PFSK-1 (cell line): ENCODE measurements around the gene PXN.

Experiments used
- FOXP2 ChIP-seq: optimal IDR thresholded peaks from 2 replicates; pipeline ENCODE3; 2011; ENCODE audit warnings: borderline replicate concordance, control low read depth, inconsistent platforms; ENCODE audit not compliant: insufficient read depth; ENCODE audit errors: extremely low read length, extremely low read depth
- POLR2AphosphoS5 ChIP-seq: IDR thresholded peaks from 2 replicates; pipeline ENCODE4 v1.6.1; 2012; ENCODE audit warnings: low read depth, mild to moderate bottlenecking, control low read depth, low read length, moderate library complexity
- REST ChIP-seq, 2 experiments: IDR thresholded peaks; 2 replicates each; pipeline versions ENCODE4 v1.6.1 to v1.8.0; 2011 to 2012; ENCODE audit warnings: low read depth in 2 of 2, low read length in 2 of 2, control low read depth in 1 of 2, inconsistent platforms in 1 of 2, mild to moderate bottlenecking in 1 of 2, moderate library complexity in 1 of 2; ENCODE audit not compliant: insufficient read depth in 1 of 2
- SIN3A ChIP-seq: IDR thresholded peaks from 2 replicates; pipeline ENCODE4 v1.6.1; 2012; ENCODE audit warnings: mild to moderate bottlenecking, low read length, moderate library complexity, borderline replicate concordance; ENCODE audit not compliant: insufficient read depth
- TAF1 ChIP-seq: IDR thresholded peaks from 2 replicates; pipeline ENCODE4 v1.6.1; 2012; ENCODE audit warnings: low read length, control low read depth, borderline replicate concordance; ENCODE audit not compliant: insufficient read depth

Gene PXN

GRCh38 chr12:120242275-120242799 lies 23.2 kb downstream of the PXN start:
- TF ChIP-seq REST (IDR thresholded peaks at IDR 0.05; ENCODE audit: insufficient read depth in 1 of 2, low read depth in 2 of 2, low read length in 2 of 2) (no peak), TAF1 (no peak), SIN3A (no peak), POLR2AphosphoS5 (no peak), FOXP2 (no peak)

- TF ChIP-seq FOXP2 (no peak), SIN3A (no peak), POLR2AphosphoS5 (no peak), TAF1 (no peak), REST (IDR thresholded peaks at IDR 0.05; ENCODE audit: insufficient read depth in 1 of 2, low read depth in 2 of 2, low read length in 2 of 2) (no peak)
Measured at GRCh38 chr12:120241561-120242274, 23.8 kb downstream of the PXN start.

DNA sequence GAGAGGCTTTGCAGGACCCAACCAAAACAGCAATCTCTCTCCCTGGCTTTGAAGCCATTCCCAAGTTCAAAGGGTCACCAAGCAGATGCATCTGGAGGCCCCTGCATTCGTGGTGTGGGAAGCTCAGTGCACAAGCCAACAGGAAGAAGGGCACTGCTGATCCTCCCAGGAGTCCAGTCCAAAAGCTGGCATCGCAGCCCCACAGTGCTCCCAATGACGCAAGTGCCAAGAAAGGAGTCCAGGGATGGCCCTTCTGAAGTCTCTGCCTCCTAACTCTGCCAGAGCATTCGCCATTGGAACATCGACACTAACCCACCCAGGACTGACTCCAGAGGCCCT lies 25.1 kb downstream of the PXN start:
- no peak for TF ChIP-seq REST (IDR thresholded peaks at IDR 0.05; ENCODE audit: insufficient read depth in 1 of 2, low read depth in 2 of 2, low read length in 2 of 2)
- TF ChIP-seq FOXP2: no peak
- TF ChIP-seq TAF1: no peak
- TF ChIP-seq SIN3A: no peak
- no peak for TF ChIP-seq POLR2AphosphoS5

DNA sequence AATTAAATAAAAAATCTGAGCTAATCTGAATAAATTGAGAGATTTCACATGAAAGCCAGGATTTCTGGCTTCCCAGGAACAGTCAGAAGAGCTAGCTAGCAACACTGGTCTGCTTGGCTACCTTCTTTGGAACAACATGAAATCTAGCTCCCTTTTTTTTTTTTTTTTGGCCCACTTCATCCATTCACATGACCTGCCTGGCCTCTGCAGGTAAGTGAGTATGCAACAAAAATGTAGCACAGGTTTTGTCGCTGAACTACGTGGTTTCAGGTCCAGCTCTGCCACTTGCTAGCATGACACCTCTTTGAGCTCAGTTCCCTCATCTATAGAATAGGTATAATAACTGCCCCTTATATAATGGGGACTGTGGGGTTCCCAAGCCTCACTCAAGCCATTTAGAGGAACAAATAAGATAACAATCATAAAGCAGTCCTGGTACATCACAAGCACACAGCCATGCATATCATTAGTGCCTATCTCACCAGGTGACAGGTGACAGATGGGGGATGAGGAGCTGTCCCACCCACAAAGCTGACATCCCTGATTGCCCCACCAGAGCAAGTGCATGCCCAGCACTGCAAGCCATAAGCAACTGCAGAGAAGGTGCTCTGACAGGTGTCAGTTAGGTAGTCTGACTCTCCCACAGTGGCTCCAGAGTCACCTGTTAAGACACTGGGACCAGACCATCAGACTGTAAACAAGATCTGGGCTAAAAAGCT lies 25.6 kb downstream of the PXN start:
- no peak for TF ChIP-seq POLR2AphosphoS5
- no peak for TF ChIP-seq TAF1
- TF ChIP-seq FOXP2: no peak
- TF ChIP-seq SIN3A: no peak
- no peak for TF ChIP-seq REST (IDR thresholded peaks at IDR 0.05; ENCODE audit: insufficient read depth in 1 of 2, low read depth in 2 of 2, low read length in 2 of 2)

DNA sequence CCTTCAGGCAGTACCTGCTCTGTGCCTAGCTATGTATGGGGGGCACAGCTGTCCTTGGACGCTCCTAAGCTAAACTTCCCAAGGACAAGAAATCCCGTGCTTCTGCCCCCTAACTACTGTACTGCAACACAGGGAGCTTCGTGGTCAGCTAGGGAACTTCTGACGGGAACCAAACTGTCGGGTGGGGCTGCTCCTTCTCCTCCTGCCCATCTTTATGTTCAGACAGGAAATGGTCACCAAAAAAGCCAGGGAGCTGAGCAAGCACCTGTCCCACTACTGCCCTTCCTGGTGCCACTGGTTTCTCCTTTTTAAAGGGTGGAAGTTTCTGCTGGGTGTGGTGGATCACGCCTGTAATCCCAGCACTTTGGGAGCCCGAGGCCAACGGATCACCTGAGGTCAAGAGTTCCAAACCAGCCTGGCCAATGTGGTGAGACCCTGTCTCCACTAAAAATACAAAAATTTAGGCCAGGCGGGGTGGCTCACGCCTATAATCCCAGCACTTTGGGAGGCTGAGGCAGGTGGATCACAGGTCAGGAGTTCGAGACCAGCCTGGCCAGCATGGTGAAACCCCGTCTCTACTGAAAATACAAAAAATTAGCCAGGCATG lies 26.6 kb downstream of the PXN start:
- TF ChIP-seq FOXP2 (no peak), POLR2AphosphoS5 (no peak), SIN3A (no peak), REST (IDR thresholded peaks at IDR 0.05; ENCODE audit: insufficient read depth in 1 of 2, low read depth in 2 of 2, low read length in 2 of 2) (no peak), TAF1 (no peak)
